Measurements from ENCODE around the gene CCL17.
"Not testable (repeated sequence)": the region's sequence is repeated elsewhere in the genome, so short reads cannot be mapped to it uniquely, and the experiment has no call there.

- not testable (repeated sequence) for TF ChIP-seq CTCF (conservative IDR thresholded peaks at IDR 0.05); EZH2 (IDR thresholded peaks at IDR 0.05; ENCODE audit: low read depth)
Measured at GRCh38 chr16:57397493-57397892, 7.1 kb upstream of the CCL17 start.

Measured in PC-9 (cell line).